SIG-M5 (cell line): ENCODE data around the gene KLHDC1.
"Not testable (repeated sequence)": the region's sequence is repeated elsewhere in the genome, so short reads cannot be mapped to it uniquely, and the experiment has no call there.

Experiments used
- DNase-seq: peaks from one replicate; lab custom pipeline; 2025; lab: John Stamatoyannopoulos, UW

KLHDC1 gene

GRCh38 chr14:49692811-49693734 lies at the start of gene KLHDC1:
Gene KLHDC1 (plus strand): TSS chr14:49693120. CDS start chr14:49693195, 75 bp downstream.
- no peak for DNase-seq

GRCh38 chr14:49653508-49653907 lies 39.4 kb upstream of the KLHDC1 start:
- DNase-seq: no peak

GRCh38 chr14:49654511-49654910 lies 38.4 kb upstream of the KLHDC1 start:
- no peak for DNase-seq

GRCh38 chr14:49657500-49657899 lies 35.4 kb upstream of the KLHDC1 start:
- DNase-seq: not testable (repeated sequence)

- DNase-seq: no peak
These were observed 33.1 kb upstream of the KLHDC1 start for GRCh38 chr14:49659526-49660455.

- DNase-seq: no peak
These were observed 22.4 kb upstream of the KLHDC1 start for GRCh38 chr14:49670475-49670874.

- DNase-seq: no peak
These were observed 19.3 kb upstream of the KLHDC1 start for GRCh38 chr14:49673586-49673985.

GRCh38 chr14:49677643-49678042 lies 15.3 kb upstream of the KLHDC1 start:
- DNase-seq: no peak

- DNase-seq: no peak
These were observed 13.6 kb upstream of the KLHDC1 start for GRCh38 chr14:49679271-49679670.

GRCh38 chr14:49686425-49686824 lies 6.5 kb upstream of the KLHDC1 start:
- DNase-seq: no peak

GRCh38 chr14:49687942-49688700 lies 4.8 kb upstream of the KLHDC1 start, which contains the start of gene POLE2:
Gene POLE2 (minus strand): TSS chr14:49688214. CDS start chr14:49688203, 11 bp downstream.
- no peak for DNase-seq

GRCh38 chr14:49688701-49689030 lies 4.3 kb upstream of the KLHDC1 start:
- DNase-seq: no peak

GRCh38 chr14:49691031-49691430 lies 1.9 kb upstream of the KLHDC1 start:
- DNase-seq: no peak

- no peak for DNase-seq
These were observed 645 bp upstream of the KLHDC1 start for GRCh38 chr14:49692193-49692757.

GRCh38 chr14:49693735-49694124 lies 810 bp downstream of the KLHDC1 start:
- not testable (repeated sequence) for DNase-seq

- DNase-seq: no peak
These were observed 9.8 kb downstream of the KLHDC1 start for GRCh38 chr14:49702725-49703124.

- no peak for DNase-seq
These were observed 11.0 kb downstream of the KLHDC1 start for GRCh38 chr14:49703965-49704364.

GRCh38 chr14:49704471-49704870 lies 11.6 kb downstream of the KLHDC1 start:
- DNase-seq: not testable (repeated sequence)

- not testable (repeated sequence) for DNase-seq
These were observed 18.1 kb downstream of the KLHDC1 start for GRCh38 chr14:49710993-49711392.

GRCh38 chr14:49720744-49721143 lies 27.8 kb downstream of the KLHDC1 start:
- DNase-seq: no peak

- not testable (repeated sequence) for DNase-seq
These were observed 29.0 kb downstream of the KLHDC1 start for GRCh38 chr14:49721733-49722435.
